Measurements from ENCODE around the gene DDHD1.
"Not testable (repeated sequence)": the region's sequence is repeated elsewhere in the genome, so short reads cannot be mapped to it uniquely, and the experiment has no call there.

DDHD1 gene

DNA sequence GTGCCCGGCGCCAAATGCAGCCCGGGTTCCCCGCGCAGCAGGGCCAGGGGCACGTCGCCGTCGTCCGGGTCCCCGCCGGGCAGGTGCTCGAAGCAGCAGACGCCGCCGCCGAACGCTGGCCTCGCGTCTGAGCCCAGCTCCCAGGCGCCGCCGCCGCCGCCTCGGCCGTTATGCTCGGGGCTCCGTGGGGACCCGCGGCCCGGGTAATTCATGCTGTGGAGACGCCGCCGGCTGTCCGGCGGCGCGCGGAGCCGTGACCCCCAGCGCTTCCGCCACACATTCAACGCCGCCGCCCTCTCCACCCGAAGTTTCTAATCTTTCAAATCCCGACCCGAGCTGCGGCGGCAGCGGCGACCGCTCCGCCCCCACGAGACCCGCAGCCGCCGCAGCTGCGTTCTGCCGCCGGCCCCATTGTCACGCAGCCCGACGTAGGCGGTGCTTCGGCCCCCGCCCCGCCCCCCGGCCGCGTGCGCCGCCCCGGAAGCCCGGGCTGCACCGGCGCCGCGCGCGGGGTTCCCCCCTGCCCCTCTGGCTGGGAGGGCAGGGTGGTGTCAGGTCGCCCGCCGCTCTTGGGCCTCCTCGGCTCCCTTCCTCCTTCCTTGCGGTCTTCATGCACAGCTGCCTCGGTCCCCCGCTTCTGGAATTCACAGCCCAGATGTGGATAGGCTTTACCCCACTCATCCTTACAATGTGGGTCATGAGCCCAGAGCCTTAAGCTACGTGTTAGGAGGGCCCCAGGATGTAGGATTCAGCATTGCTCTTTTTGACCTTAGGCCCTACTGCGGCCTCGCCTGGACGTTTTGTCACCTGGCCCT lies at the start of gene DDHD1:
DDHD1 (minus strand) TSS at position 437 of the 815 bp plus-strand sequence; CDS start at position 212, 225 bp downstream.
- DNase-seq = peak; percentile 83 to 85

- DNase-seq = no peak
Observed at GRCh38 chr14:53195949-53196348, 42.8 kb upstream of the DDHD1 start.

GRCh38 chr14:53193193-53193592 lies 40.1 kb upstream of the DDHD1 start:
- DNase-seq = no peak

GRCh38 chr14:53192052-53192760 lies 39.1 kb upstream of the DDHD1 start:
- DNase-seq = no peak

DNA sequence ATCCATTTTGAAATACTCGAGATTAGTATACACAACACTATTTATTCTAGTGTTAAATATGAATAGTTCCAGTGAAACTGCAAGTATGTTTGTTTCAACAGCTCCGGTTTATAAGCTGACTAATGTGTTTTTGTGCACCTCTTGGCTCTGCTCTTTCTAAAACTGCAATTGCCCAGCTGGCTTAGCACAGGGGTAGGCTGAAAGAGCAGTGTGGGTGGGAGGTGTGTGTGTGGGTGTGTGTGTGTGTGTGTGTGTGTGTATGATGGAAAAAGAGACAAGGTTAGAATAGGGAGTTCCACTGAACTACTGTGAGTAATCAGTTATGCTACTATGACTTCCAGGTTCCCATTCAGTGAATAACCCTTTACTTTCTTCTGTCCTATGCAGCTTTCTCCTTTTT lies 37.8 kb upstream of the DDHD1 start:
- DNase-seq = peak; percentile 66 to 75

- no peak for DNase-seq
Observed at GRCh38 chr14:53187921-53188463, 34.9 kb upstream of the DDHD1 start.

DNA sequence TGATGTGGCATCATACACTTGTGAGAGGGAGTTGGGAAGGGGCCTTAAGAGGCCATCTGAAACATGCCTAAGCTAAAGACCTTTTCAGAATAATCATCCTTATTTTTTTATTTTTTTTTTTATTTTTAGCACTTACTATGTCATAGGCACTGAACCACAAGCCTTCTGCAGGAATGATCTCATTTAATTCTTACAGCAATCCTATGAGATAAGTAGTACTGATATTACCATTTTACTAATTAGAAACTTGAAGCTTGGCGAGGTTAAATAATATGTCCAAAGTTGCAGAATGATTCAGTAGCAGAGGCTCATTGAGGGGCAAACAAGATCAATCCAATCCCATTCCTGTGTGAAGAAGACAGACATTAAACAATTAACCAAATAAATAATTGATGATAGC lies 33.4 kb upstream of the DDHD1 start:
- no peak for DNase-seq

GRCh38 chr14:53183611-53184010 lies 30.5 kb upstream of the DDHD1 start:
- no peak for DNase-seq

GRCh38 chr14:53183056-53183455 lies 29.9 kb upstream of the DDHD1 start:
- no peak for DNase-seq

GRCh38 chr14:53181463-53182081 lies 28.4 kb upstream of the DDHD1 start:
- DNase-seq = peak; percentile 5 to 30

GRCh38 chr14:53180272-53181221 lies 27.4 kb upstream of the DDHD1 start:
- peak; percentile 25 to 53 for DNase-seq

DNA sequence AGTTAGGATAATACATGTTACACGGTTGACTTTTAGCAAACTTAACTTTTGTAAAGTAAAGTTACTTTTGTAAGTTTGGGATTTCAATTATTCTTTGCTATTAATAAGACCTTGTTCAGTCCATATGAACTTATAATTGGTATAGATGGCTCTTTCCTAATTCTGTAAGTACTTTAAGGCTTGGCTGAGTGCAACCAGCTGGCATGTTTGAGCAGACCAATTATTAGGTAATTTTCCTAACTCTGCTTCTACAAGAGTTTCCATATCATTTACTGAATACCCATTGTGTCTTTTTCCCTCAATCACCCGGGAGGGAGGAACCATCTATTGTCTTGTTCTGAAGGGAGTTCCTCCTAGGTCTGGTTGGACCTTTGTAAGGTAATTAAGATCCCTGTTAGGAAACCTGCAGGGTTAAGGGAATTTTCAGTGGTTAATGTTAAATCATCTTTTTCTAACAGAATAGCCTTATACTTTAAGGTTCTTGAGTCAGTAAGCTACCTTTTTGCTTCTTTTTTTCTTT lies 26.4 kb upstream of the DDHD1 start:
- not testable (repeated sequence) for DNase-seq

- DNase-seq = no peak
Observed at GRCh38 chr14:53175375-53175774, 22.3 kb upstream of the DDHD1 start.

DNA sequence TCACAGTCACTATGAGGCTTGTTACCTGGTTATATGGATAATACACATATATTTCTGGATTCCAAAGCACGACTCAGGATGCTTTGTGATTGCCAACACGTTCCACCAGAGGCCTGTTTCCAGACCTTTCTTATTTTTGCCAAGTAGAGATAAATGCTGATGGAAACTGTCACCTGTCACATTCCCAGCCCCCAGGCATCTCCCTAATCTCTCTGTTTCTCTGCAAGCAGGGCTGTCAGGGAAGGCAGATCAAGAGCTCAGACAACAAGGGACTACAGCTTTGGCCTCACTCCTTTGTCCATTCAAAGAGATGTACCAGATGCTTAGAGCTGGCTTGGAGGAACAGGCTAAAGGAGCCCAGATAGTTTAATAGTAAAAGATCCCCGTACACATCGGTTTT lies 21.8 kb upstream of the DDHD1 start:
- DNase-seq = no peak

- no peak for DNase-seq
Observed at GRCh38 chr14:53168786-53169185, 15.7 kb upstream of the DDHD1 start.

- no peak for DNase-seq
Observed at GRCh38 chr14:53167602-53168328, 14.6 kb upstream of the DDHD1 start.

GRCh38 chr14:53161758-53162435 lies 8.8 kb upstream of the DDHD1 start:
- DNase-seq = no peak

DNA sequence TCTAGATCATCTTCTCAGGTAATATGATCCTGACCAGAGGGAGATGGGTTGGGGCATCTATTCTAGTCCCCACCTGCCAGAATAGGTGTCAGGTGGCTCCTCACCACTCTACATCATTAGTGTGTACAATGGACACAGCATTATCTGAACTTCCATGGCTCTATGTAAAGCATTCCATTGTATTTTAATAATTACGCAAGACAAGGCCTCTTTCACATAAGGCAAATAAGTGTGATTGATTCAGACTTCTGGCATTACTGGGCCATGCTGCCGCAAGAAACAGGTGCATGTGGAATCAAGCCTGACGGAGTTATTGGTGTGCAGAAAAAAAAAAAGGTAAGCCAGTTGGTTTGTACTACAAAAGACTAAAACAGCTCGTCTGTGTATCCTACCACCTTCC lies 3.1 kb upstream of the DDHD1 start:
- DNase-seq = no peak

DNA sequence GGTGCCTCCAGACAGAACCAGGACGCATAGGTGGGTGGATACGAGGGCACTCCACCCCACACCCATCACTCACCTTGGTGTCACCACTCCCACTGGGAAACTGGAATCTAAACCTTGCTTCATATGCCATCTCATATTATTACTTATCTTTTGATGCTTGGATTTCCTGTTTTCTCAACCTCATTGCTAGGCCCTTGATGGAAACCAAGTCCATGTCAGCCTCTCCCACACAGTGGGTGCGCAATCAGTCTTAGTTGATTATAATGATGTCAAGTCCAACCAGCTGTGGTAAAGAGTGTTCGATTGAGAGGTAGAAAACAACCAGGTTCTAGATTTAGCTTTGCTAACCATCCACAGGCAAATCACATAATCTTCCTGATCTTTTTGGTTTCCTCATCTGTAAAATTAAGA lies 584 bp upstream of the DDHD1 start:
- no peak for DNase-seq

DNA sequence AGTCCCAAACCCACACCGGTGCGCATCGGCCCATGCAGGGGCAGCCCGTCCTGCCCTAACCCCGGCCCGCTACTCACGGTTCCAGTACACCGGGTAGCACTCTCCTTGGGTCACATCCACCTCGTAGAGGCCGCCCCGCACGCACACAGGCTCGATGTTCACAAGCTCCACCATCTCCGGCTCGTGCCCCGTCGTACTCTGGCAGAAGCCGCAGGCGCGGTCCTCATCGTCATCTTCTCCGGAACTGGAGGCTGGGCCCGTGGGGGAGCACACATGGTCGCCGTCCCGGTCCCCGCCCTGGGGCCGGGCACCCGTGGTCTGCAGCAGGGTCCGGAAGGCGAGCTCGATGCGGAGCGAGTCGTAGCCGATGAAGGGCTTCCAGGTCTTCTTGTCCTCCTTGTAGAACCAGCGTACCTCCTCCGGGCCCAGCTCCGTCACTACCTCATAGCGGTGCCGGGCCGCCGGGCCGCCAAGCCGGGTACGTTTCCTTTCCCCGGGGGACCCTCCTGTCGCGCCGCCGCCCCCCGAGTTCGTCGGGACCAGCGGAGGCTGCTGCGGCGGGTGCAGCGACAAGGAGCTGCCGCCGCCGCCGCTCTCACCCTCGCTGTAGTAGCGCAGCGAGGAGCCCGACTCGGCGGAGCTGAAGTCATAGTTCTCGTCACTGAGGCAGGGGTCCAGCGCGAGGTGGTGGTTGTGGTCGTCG lies 788 bp downstream of the DDHD1 start:
- DNase-seq = peak; percentile 72 to 74
